ENCODE results near the gene KIF16B.

GRCh38 chr20:16574656-16575355, 1.6 kb upstream of the KIF16B start:
- TF ChIP-seq CTCF (IDR thresholded peaks at IDR 0.05; ENCODE audit: low read depth, low read length) (no peak), EZH2phosphoT487 (IDR thresholded peaks at IDR 0.05; ENCODE audit: low read depth) (no peak)
